ENCODE measurements around the gene HSD3B2. TPM values are rescaled to one million over a fixed set of nuclear protein-coding genes. Genes with fewer than 3 reads are reported as not detected.
"Not testable (repeated sequence)": the region's sequence is repeated elsewhere in the genome, so short reads cannot be mapped to it uniquely, and the experiment has no call there.

The HSD3B2 gene
- polyA plus RNA-seq, 2 donors = 0.07 TPM; not detected in 1

GRCh38 chr1:119375366-119375765 is 39.6 kb upstream of the HSD3B2 start:
- H3K4me3 ChIP-seq (ENCODE audit: low read depth in 1 of 2, low read length in 2 of 2) = no peak overlapping the region
- H3K9me3 ChIP-seq (ENCODE audit: control insufficient read depth in 2 of 2, insufficient read depth in 1 of 2, low read depth in 1 of 2, low read length in 1 of 2) = no peaks in the 10 kb centered on the region
- no peaks in the 10 kb centered on the region for H3K27me3 ChIP-seq (ENCODE audit: control insufficient read depth in 1 of 2, insufficient read depth in 2 of 2, low read length in 2 of 2)
- H3K4me1 ChIP-seq (ENCODE audit: control insufficient read depth in 2 of 2, insufficient read depth in 2 of 2, low read length in 1 of 2) = no peaks in the 10 kb centered on the region
- whole genome bisulfite sequencing, 2 donors = 84 to 91% methylated on average over 1 of the region's 1 CpG
- no peaks in the 10 kb centered on the region for H3K36me3 ChIP-seq (ENCODE audit: control insufficient read depth in 2 of 2, insufficient read depth in 2 of 2, low read length in 1 of 2)
- H3K27ac ChIP-seq (ENCODE audit: low read depth in 2 of 2, low read length in 1 of 2) = no peak overlapping the region

GRCh38 chr1:119376594-119376993 is 38.4 kb upstream of the HSD3B2 start:
- Histone ChIP-seq H3K4me3 (ENCODE audit: low read depth in 1 of 2, low read length in 2 of 2) (no peak overlapping the region), H3K36me3 (ENCODE audit: control insufficient read depth in 2 of 2, insufficient read depth in 2 of 2, low read length in 1 of 2) (no peaks in the 10 kb centered on the region), H3K27ac (ENCODE audit: low read depth in 2 of 2, low read length in 1 of 2) (no peak overlapping the region), H3K27me3 (ENCODE audit: control insufficient read depth in 1 of 2, insufficient read depth in 2 of 2, low read length in 2 of 2) (no peaks in the 10 kb centered on the region), H3K4me1 (ENCODE audit: control insufficient read depth in 2 of 2, insufficient read depth in 2 of 2, low read length in 1 of 2) (no peaks in the 10 kb centered on the region), H3K9me3 (ENCODE audit: control insufficient read depth in 2 of 2, insufficient read depth in 1 of 2, low read depth in 1 of 2, low read length in 1 of 2) (peaks cover 0 to 2% of the 10 kb centered on the region in 2 donors)
- WGBS, 2 donors = 76 to 83% methylated on average over 1 of the region's 1 CpG

- not testable (repeated sequence) for H3K4me1 ChIP-seq (ENCODE audit: control insufficient read depth in 2 of 2, insufficient read depth in 2 of 2, low read length in 1 of 2); H3K27ac ChIP-seq (ENCODE audit: low read depth in 2 of 2, low read length in 1 of 2); H3K27me3 ChIP-seq (ENCODE audit: control insufficient read depth in 1 of 2, insufficient read depth in 2 of 2, low read length in 2 of 2); H3K36me3 ChIP-seq (ENCODE audit: control insufficient read depth in 2 of 2, insufficient read depth in 2 of 2, low read length in 1 of 2); H3K4me3 ChIP-seq (ENCODE audit: low read depth in 1 of 2, low read length in 2 of 2); H3K9me3 ChIP-seq (ENCODE audit: control insufficient read depth in 2 of 2, insufficient read depth in 1 of 2, low read depth in 1 of 2, low read length in 1 of 2)
- WGBS, 2 donors = 80 to 83% methylated on average over 2 of the region's 2 CpGs
Observed at GRCh38 chr1:119377594-119377993, 37.4 kb upstream of the HSD3B2 start.

GRCh38 chr1:119379117-119379516 is 35.8 kb upstream of the HSD3B2 start:
- peaks cover 0 to 2% of the 10 kb centered on the region in 2 donors for H3K9me3 ChIP-seq (ENCODE audit: control insufficient read depth in 2 of 2, insufficient read depth in 1 of 2, low read depth in 1 of 2, low read length in 1 of 2)
- H3K4me3 ChIP-seq (ENCODE audit: low read depth in 1 of 2, low read length in 2 of 2) = no peak overlapping the region
- H3K27ac ChIP-seq (ENCODE audit: low read depth in 2 of 2, low read length in 1 of 2) = no peak overlapping the region
- no peaks in the 10 kb centered on the region for H3K27me3 ChIP-seq (ENCODE audit: control insufficient read depth in 1 of 2, insufficient read depth in 2 of 2, low read length in 2 of 2)
- H3K36me3 ChIP-seq (ENCODE audit: control insufficient read depth in 2 of 2, insufficient read depth in 2 of 2, low read length in 1 of 2) = no peaks in the 10 kb centered on the region
- 85 to 91% methylated on average over 1 of the region's 1 CpG for WGBS, 2 donors
- H3K4me1 ChIP-seq (ENCODE audit: control insufficient read depth in 2 of 2, insufficient read depth in 2 of 2, low read length in 1 of 2) = no peaks in the 10 kb centered on the region

- no peaks in the 10 kb centered on the region for H3K4me1 ChIP-seq (ENCODE audit: control insufficient read depth in 2 of 2, insufficient read depth in 2 of 2, low read length in 1 of 2)
- 70 to 73% methylated on average over 2 of the region's 2 CpGs for WGBS, 2 donors
- no peak overlapping the region for H3K27ac ChIP-seq (ENCODE audit: low read depth in 2 of 2, low read length in 1 of 2)
- no peaks in the 10 kb centered on the region for H3K36me3 ChIP-seq (ENCODE audit: control insufficient read depth in 2 of 2, insufficient read depth in 2 of 2, low read length in 1 of 2)
- H3K27me3 ChIP-seq (ENCODE audit: control insufficient read depth in 1 of 2, insufficient read depth in 2 of 2, low read length in 2 of 2) = no peaks in the 10 kb centered on the region
- H3K4me3 ChIP-seq (ENCODE audit: low read depth in 1 of 2, low read length in 2 of 2) = no peak overlapping the region
- peaks cover 0 to 2% of the 10 kb centered on the region in 2 donors for H3K9me3 ChIP-seq (ENCODE audit: control insufficient read depth in 2 of 2, insufficient read depth in 1 of 2, low read depth in 1 of 2, low read length in 1 of 2)
Observed at GRCh38 chr1:119380304-119380703, 34.6 kb upstream of the HSD3B2 start.

GRCh38 chr1:119380983-119381662 is 33.8 kb upstream of the HSD3B2 start:
- WGBS, 2 donors = 94 to 96% methylated on average over 5 of the region's 5 CpGs
- no peak overlapping the region for H3K4me3 ChIP-seq (ENCODE audit: low read depth in 1 of 2, low read length in 2 of 2)
- H3K27ac ChIP-seq (ENCODE audit: low read depth in 2 of 2, low read length in 1 of 2) = no peak overlapping the region
- H3K27me3 ChIP-seq (ENCODE audit: control insufficient read depth in 1 of 2, insufficient read depth in 2 of 2, low read length in 2 of 2) = no peaks in the 10 kb centered on the region
- no peaks in the 10 kb centered on the region for H3K4me1 ChIP-seq (ENCODE audit: control insufficient read depth in 2 of 2, insufficient read depth in 2 of 2, low read length in 1 of 2)
- no peaks in the 10 kb centered on the region for H3K36me3 ChIP-seq (ENCODE audit: control insufficient read depth in 2 of 2, insufficient read depth in 2 of 2, low read length in 1 of 2)
- H3K9me3 ChIP-seq (ENCODE audit: control insufficient read depth in 2 of 2, insufficient read depth in 1 of 2, low read depth in 1 of 2, low read length in 1 of 2) = peaks cover 0 to 2% of the 10 kb centered on the region in 2 donors

- H3K9me3 ChIP-seq (ENCODE audit: control insufficient read depth in 2 of 2, insufficient read depth in 1 of 2, low read depth in 1 of 2, low read length in 1 of 2) = peaks cover 0 to 2% of the 10 kb centered on the region in 2 donors
- WGBS, 2 donors = 93% methylated on average over 4 of the region's 4 CpGs
Observed at GRCh38 chr1:119384591-119384990, 30.4 kb upstream of the HSD3B2 start.

GRCh38 chr1:119385650-119386049 is 29.3 kb upstream of the HSD3B2 start:
- no peak overlapping the region for H3K4me3 ChIP-seq (ENCODE audit: low read depth in 1 of 2, low read length in 2 of 2)
- WGBS, 2 donors = 71 to 76% methylated on average over 1 of the region's 1 CpG
- peaks cover 0 to 2% of the 10 kb centered on the region in 2 donors for H3K9me3 ChIP-seq (ENCODE audit: control insufficient read depth in 2 of 2, insufficient read depth in 1 of 2, low read depth in 1 of 2, low read length in 1 of 2)
- H3K27me3 ChIP-seq (ENCODE audit: control insufficient read depth in 1 of 2, insufficient read depth in 2 of 2, low read length in 2 of 2) = no peaks in the 10 kb centered on the region
- no peaks in the 10 kb centered on the region for H3K36me3 ChIP-seq (ENCODE audit: control insufficient read depth in 2 of 2, insufficient read depth in 2 of 2, low read length in 1 of 2)
- no peaks in the 10 kb centered on the region for H3K4me1 ChIP-seq (ENCODE audit: control insufficient read depth in 2 of 2, insufficient read depth in 2 of 2, low read length in 1 of 2)
- no peak overlapping the region for H3K27ac ChIP-seq (ENCODE audit: low read depth in 2 of 2, low read length in 1 of 2)

More at GRCh38 chr1:119384591-119384990, 30.4 kb upstream of the HSD3B2 start:
- no peaks in the 10 kb centered on the region for H3K36me3 ChIP-seq (ENCODE audit: control insufficient read depth in 2 of 2, insufficient read depth in 2 of 2, low read length in 1 of 2)
- H3K27me3 ChIP-seq (ENCODE audit: control insufficient read depth in 1 of 2, insufficient read depth in 2 of 2, low read length in 2 of 2) = no peaks in the 10 kb centered on the region
- H3K4me1 ChIP-seq (ENCODE audit: control insufficient read depth in 2 of 2, insufficient read depth in 2 of 2, low read length in 1 of 2) = no peaks in the 10 kb centered on the region
- no peak overlapping the region for H3K4me3 ChIP-seq (ENCODE audit: low read depth in 1 of 2, low read length in 2 of 2)
- no peak overlapping the region for H3K27ac ChIP-seq (ENCODE audit: low read depth in 2 of 2, low read length in 1 of 2)

GRCh38 chr1:119387858-119388257 is 27.1 kb upstream of the HSD3B2 start:
- WGBS, 2 donors = 26 to 27% methylated on average over 3 of the region's 3 CpGs
- H3K4me1 ChIP-seq (ENCODE audit: control insufficient read depth in 2 of 2, insufficient read depth in 2 of 2, low read length in 1 of 2) = no peaks in the 10 kb centered on the region
- no peaks in the 10 kb centered on the region for H3K36me3 ChIP-seq (ENCODE audit: control insufficient read depth in 2 of 2, insufficient read depth in 2 of 2, low read length in 1 of 2)
- H3K4me3 ChIP-seq (ENCODE audit: low read depth in 1 of 2, low read length in 2 of 2) = no peak overlapping the region
- no peak overlapping the region for H3K27ac ChIP-seq (ENCODE audit: low read depth in 2 of 2, low read length in 1 of 2)
- no peaks in the 10 kb centered on the region for H3K9me3 ChIP-seq (ENCODE audit: control insufficient read depth in 2 of 2, insufficient read depth in 1 of 2, low read depth in 1 of 2, low read length in 1 of 2)
- H3K27me3 ChIP-seq (ENCODE audit: control insufficient read depth in 1 of 2, insufficient read depth in 2 of 2, low read length in 2 of 2) = no peaks in the 10 kb centered on the region

- Histone ChIP-seq H3K27me3 (ENCODE audit: control insufficient read depth in 1 of 2, insufficient read depth in 2 of 2, low read length in 2 of 2) (no peaks in the 10 kb centered on the region), H3K4me3 (ENCODE audit: low read depth in 1 of 2, low read length in 2 of 2) (no peak overlapping the region), H3K27ac (ENCODE audit: low read depth in 2 of 2, low read length in 1 of 2) (no peak overlapping the region), H3K9me3 (ENCODE audit: control insufficient read depth in 2 of 2, insufficient read depth in 1 of 2, low read depth in 1 of 2, low read length in 1 of 2) (no peaks in the 10 kb centered on the region), H3K36me3 (ENCODE audit: control insufficient read depth in 2 of 2, insufficient read depth in 2 of 2, low read length in 1 of 2) (no peaks in the 10 kb centered on the region), H3K4me1 (ENCODE audit: control insufficient read depth in 2 of 2, insufficient read depth in 2 of 2, low read length in 1 of 2) (no peaks in the 10 kb centered on the region)
- 22 to 32% methylated on average over 1 of the region's 1 CpG for WGBS, 2 donors
Observed at GRCh38 chr1:119388450-119388849, 26.5 kb upstream of the HSD3B2 start.
